Measurements from ENCODE around the gene MEA1.

Gene MEA1

DNA sequence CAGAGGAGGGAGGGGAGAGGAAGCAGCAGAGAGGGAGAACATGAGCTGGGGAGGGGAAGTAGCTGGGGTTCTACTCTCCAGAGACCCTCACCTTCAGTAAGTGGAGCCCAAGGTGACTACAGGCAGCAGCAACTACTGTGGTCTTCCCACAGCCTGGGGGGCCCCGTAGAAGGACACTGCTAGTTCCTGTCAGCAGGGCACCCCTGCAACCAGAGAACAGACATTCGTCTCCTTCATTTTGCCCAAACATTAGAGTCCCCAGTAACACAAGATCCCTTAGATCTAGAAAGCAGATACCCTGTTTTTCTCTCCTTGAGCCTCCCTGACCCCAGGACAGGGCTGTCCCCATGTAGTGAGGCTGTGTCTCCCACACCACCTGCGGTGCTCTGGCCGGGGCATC is 45.0 kb downstream of the MEA1 start:
- Histone ChIP-seq H3K4me1 (no peaks in the 10 kb centered on the region), H3K36me3 (peaks cover 42 to 68% (median 65%) of the 10 kb centered on the region in 3 donors), H3K27ac (no peak overlapping the region), H3K4me3 (no peak overlapping the region), H3K27me3 (no peaks in the 10 kb centered on the region), H3K9me3 (no peaks in the 10 kb centered on the region)
- intact Hi-C loops (cut with DNase I; ENCODE audit: low total_unique reads), result no loop called here
- TF ChIP-seq CTCF (IDR thresholded peaks at IDR 0.05), result no peak
- no peak for DNase-seq

DNA sequence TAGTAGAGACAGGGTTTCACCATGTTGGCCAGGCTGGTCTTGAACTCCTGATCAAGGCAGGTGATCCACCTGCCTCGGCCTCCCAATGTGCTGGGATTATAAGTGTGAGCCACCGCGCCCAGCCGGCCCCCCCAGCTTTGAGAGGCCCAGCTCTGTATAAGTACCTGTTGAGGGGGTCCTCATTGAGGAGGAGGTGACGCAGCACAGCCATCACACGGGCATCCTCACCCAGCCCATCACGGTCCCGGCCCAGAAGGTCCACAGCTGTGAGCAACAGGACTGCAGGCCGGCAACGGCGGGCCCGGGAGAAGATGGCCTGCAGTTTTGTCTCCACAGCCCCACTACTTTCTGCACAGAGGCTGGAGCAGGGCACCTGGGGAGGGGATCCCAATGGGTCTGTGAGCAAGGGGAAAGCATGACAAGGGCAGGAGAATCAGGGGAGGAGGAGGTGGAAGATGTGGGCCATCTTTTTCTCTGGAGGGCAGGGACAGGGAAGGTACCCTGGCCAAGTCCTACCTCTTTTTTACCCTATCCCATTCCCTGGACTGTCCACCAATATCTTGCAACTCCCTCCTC is 45.5 kb downstream of the MEA1 start:
- H3K4me1 ChIP-seq, result no peaks in the 10 kb centered on the region
- H3K9me3 ChIP-seq, result no peaks in the 10 kb centered on the region
- intact Hi-C loops (cut with DNase I; ENCODE audit: low total_unique reads), result no loop called here
- H3K27me3 ChIP-seq, result no peaks in the 10 kb centered on the region
- no peak overlapping the region for H3K27ac ChIP-seq
- no peak for TF ChIP-seq CTCF (IDR thresholded peaks at IDR 0.05)
- H3K4me3 ChIP-seq, result no peak overlapping the region
- no peak for DNase-seq
- peaks cover 42 to 70% (median 70%) of the 10 kb centered on the region in 3 donors for H3K36me3 ChIP-seq

- intact Hi-C loops (cut with DNase I; ENCODE audit: low total_unique reads), result no loop called here
- Histone ChIP-seq H3K27ac (no peak overlapping the region), H3K9me3 (no peaks in the 10 kb centered on the region), H3K4me3 (no peak overlapping the region), H3K36me3 (peaks cover 42 to 80% (median 71%) of the 10 kb centered on the region in 3 donors), H3K27me3 (no peaks in the 10 kb centered on the region), H3K4me1 (no peaks in the 10 kb centered on the region)
- DNase-seq, result no peak
- no peak for TF ChIP-seq CTCF (IDR thresholded peaks at IDR 0.05)
Measured at GRCh38 chr6:42967228-42967627, 46.5 kb downstream of the MEA1 start.

DNA sequence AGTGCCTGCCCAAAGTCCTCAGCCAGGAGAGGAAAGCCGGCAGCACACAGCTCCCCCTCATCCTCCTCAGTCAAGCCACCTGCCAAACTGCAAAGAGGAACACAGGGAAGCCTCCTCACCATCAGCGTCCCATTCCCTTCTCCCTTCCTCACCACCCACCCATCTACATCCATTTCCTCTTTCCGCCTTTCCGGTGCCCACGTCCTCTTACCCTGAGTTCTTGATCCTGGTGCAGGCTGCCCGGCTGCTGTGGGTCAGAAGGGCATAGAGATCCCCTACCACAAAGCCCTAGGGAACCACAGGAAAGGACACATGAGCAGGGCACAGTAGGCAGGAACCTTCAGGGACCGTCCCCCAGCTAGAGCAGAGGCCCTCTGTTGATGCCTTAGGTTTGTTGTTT is 47.2 kb downstream of the MEA1 start:
- intact Hi-C loops (cut with DNase I; ENCODE audit: low total_unique reads), result no loop called here
- no peaks in the 10 kb centered on the region for H3K4me1 ChIP-seq
- no peaks in the 10 kb centered on the region for H3K9me3 ChIP-seq
- H3K4me3 ChIP-seq, result no peak overlapping the region
- H3K27ac ChIP-seq, result no peak overlapping the region
- no peak for TF ChIP-seq CTCF (IDR thresholded peaks at IDR 0.05)
- DNase-seq, result no peak
- no peaks in the 10 kb centered on the region for H3K27me3 ChIP-seq
- peaks cover 42 to 84% (median 67%) of the 10 kb centered on the region in 3 donors for H3K36me3 ChIP-seq

DNA sequence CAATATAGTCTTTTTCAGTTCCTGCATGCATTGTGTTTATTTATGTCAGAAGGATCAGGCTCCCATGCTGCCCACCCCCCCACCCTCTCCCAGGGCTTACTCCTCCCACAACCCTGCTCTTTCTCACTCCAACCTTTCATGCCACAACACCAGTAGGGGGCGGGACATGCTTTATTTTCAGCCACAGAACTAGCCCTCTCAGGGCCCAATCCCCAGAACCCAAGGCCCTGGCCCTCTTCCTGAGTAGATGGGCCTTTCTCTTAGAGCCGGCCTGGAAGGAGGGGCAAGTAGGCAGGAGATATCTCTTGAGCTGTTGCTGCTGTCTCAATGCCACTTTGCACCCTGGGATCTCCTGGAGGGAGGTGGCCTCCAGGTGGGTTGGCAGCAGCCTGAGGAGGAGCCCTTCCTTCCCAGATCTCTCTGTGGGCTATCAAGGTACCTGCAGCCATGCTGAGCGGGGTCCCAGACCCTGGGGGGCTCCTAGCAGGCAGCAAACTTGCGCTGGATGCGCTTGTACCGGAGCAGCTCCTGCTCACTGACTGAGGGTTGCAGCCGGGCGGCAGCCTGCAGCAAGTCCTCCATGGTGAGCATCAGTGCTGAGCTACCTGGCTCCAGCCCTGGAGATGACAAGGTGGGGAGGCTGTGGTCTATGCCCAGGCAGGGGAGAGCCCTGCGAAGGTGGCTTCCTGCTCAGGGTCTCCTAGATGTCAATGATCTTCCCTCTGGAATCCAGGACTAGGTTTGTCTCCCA is 49.7 kb downstream of the MEA1 start:
- H3K27me3 ChIP-seq, result no peaks in the 10 kb centered on the region
- peaks cover 6 to 20% (median 11%) of the 10 kb centered on the region in 4 donors for H3K4me1 ChIP-seq
- intact Hi-C loops (cut with DNase I; ENCODE audit: low total_unique reads), result no loop called here
- TF ChIP-seq CTCF (IDR thresholded peaks at IDR 0.05), result no peak
- H3K4me3 ChIP-seq, result no peak overlapping the region
- peaks cover 33 to 70% (median 56%) of the 10 kb centered on the region in 3 donors for H3K36me3 ChIP-seq
- H3K9me3 ChIP-seq, result no peaks in the 10 kb centered on the region
- no peak overlapping the region for H3K27ac ChIP-seq
- no peak for DNase-seq

Data from tibial artery (tissue), 4 donors.